ENCODE measurements around the gene CDH15.
"Not testable (repeated sequence)": the region's sequence is repeated elsewhere in the genome, so short reads cannot be mapped to it uniquely, and the experiment has no call there.

The CDH15 gene

GRCh38 chr16:89174877-89175276, 3.3 kb downstream of the CDH15 start:
- no peak for DNase-seq

GRCh38 chr16:89175280-89176146, 4.0 kb downstream of the CDH15 start:
- no peak for DNase-seq

GRCh38 chr16:89176147-89176690, 4.7 kb downstream of the CDH15 start:
- DNase-seq: no peak

DNA sequence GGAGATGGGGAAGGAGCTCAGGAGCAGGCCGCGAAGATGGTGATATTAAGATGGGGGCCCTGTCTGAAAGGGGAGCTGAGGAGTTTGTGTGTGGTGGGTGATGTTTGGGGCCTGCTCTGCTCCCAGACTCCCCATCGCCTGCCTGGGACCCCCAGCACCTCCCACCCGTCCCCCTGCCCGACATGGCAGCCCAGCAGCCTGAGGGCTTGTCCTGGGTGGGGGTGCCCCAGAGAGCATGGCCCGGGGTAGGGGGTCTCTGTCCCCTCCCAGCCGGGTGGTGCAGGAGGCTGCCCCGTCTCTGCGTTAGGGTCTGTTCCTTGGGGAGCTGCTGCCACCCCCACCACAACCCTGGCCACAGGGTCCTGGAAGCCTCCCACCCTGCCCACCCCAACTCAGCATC, 5.2 kb downstream of the CDH15 start:
- DNase-seq: no peak

DNA sequence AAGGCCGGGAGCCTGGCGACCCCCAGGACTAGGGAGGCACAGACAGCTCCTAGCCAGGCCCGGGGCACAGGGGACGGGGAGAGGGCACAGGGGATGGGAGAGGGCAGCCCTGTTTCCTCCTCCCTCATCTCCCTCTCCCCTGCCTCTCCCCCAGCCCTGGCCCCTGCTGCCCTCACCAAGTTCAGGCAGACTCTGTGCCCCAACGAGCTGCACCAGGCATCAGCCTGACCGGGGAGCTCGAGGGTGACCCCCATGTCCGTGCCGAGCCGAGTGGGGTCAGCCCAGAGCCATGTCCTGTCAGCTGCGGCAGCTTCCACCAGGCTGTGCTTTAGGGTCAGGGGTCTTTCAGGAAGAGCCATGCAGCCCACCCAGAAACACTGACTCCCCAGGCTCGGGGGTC, 6.0 kb downstream of the CDH15 start:
- no peak for DNase-seq

GRCh38 chr16:89178453-89179147, 7.1 kb downstream of the CDH15 start:
- DNase-seq: no peak

- DNase-seq: no peak
Measured at GRCh38 chr16:89179148-89179484, 7.6 kb downstream of the CDH15 start.

GRCh38 chr16:89179656-89180315, 8.2 kb downstream of the CDH15 start:
- no peak for DNase-seq

GRCh38 chr16:89183463-89183862, 11.9 kb downstream of the CDH15 start:
- DNase-seq: no peak

- no peak for DNase-seq
Measured at GRCh38 chr16:89183975-89184676, 12.6 kb downstream of the CDH15 start.

- no peak for DNase-seq
Measured at GRCh38 chr16:89184677-89184932, 13.1 kb downstream of the CDH15 start.

DNA sequence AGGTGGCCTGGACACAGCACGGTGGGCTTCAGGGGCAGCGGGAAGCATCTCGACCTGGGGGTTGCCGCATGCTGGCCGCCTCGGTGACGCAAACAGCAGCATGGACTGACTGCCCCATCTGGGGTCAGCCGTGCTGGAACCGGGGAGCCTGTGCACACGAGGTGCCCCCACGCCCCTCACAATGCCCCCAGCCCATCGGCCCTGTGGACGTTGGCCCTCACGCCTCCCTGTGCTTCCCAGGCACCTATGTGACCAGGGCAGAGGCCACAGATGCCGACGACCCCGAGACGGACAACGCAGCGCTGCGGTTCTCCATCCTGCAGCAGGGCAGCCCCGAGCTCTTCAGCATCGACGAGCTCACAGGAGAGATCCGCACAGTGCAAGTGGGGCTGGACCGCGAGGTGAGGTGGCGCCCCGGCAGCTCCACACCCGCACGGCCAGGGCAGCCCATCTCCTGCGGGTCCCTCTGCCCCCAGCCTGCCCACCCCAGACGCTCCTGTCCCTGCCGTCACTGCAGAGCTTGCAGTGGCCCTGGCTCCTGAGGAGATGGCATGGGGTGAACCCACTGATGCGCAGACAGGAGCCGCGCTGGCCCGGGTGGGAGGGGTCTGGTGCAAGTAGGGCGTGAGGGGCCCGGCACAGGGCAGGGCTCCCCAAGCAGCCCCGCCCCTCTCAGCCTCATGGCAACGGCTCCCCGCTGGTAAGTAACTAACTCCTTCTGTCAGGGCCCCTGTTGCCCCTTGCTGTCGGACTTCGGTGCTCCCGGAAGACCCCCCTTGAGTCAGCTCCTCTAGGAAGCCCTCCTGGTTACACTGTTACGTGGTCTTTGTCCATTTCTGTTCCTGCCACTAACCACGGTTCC, 13.6 kb downstream of the CDH15 start:
- no peak for DNase-seq

- DNase-seq: not testable (repeated sequence)
Measured at GRCh38 chr16:89185887-89186592, 14.5 kb downstream of the CDH15 start.

GRCh38 chr16:89186593-89187031, 15.1 kb downstream of the CDH15 start:
- not testable (repeated sequence) for DNase-seq

DNA sequence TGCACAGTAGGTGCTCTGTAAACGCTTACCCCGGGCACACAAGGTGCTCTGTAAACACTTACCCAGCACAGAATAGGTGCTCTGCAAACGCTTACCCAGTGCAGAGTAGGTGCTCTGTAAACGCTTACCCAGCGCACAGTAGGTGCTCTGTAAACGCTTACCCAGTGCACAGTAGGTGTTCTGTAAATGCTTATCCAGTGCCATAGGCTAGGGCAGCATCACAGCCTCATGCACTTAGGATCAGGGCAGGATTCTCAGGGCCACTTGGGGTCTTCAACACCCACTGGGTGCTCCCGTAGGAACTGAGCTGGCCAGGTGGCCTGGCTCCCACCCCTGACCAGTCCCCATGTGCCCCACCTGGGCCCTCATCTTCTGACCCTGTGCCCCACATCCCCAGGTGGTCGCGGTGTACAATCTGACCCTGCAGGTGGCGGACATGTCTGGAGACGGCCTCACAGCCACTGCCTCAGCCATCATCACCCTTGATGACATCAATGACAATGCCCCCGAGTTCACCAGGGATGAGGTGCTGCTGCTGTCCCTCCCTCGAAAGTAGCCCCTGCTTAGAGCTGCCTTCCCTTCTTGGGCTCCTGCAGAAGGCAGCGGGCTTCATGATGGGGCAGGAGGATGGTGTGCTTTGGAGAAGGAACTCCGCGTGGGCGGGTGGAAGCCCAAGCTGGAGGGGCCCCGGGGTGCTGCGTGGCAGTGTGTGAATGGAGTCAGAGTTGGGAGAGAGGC, 15.7 kb downstream of the CDH15 start:
- DNase-seq: no peak

GRCh38 chr16:89187770-89188392, 16.3 kb downstream of the CDH15 start:
- no peak for DNase-seq

- DNase-seq: not testable (repeated sequence)
Measured at GRCh38 chr16:89188471-89189357, 17.2 kb downstream of the CDH15 start.

DNA sequence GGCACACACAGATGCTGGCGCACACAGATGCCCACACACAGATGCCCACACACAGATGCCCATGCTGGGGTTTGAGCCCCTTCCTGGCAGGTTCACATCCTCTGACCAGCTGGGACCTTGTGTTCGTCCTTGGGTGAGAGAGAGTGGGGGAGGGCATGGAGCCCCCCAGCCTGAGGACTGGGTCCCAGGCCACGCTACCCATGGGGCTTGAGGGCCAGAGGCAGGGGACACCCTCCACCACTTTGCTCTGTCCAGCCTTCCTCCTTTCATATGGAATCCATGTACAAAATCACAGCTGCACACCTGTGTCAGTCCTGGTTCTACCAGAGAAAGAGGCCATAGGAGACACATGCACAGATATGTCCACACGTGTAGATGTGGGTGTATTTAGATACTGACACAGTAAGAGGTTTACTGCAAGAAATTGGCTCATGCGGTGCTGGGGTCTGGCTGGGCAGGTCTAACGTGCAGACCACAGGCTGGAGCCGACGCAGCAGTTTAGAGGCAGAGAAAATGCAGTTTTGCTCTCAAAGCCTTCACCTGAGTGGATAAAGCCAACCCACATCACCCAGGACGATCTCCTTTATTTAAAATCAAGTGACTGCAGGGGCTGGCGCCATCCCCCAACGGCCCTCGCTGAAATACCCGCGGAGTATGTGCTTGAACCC, 17.9 kb downstream of the CDH15 start:
- no peak for DNase-seq
